ENCODE results near the gene IQCN.

Gene IQCN

GRCh38 chr19:18225702-18226468 is 48.4 kb downstream of the IQCN start, which contains the start of gene PDE4C:
PDE4C (minus strand) TSS chr19:18226438; CDS start chr19:18226415, 23 bp downstream.
- TF ChIP-seq TAF1 (IDR thresholded peaks at IDR 0.05; ENCODE audit: borderline replicate concordance, low read depth, low read length) (no peak), POLR2A (IDR thresholded peaks at IDR 0.05; ENCODE audit: low read depth, low read length) (no peak), POLR2AphosphoS5 (IDR thresholded peaks at IDR 0.05; ENCODE audit: low read depth, low read length) (no peak)
- FAIRE-seq: peak; percentile 68
- no peak for DNase-seq (ENCODE audit: insufficient read length)

GRCh38 chr19:18225355-18225701 is 48.9 kb downstream of the IQCN start:
- DNase-seq (ENCODE audit: insufficient read length): no peak
- TF ChIP-seq POLR2A (IDR thresholded peaks at IDR 0.05; ENCODE audit: low read depth, low read length): no peak
- no peak for TF ChIP-seq POLR2AphosphoS5 (IDR thresholded peaks at IDR 0.05; ENCODE audit: low read depth, low read length)
- TF ChIP-seq TAF1 (IDR thresholded peaks at IDR 0.05; ENCODE audit: borderline replicate concordance, low read depth, low read length): no peak
- no peak for FAIRE-seq

GRCh38 chr19:18224525-18225354 is 49.5 kb downstream of the IQCN start:
- FAIRE-seq (peak; percentile 100), DNase-seq (ENCODE audit: insufficient read length) (peak; percentile 94)
- no peak for TF ChIP-seq POLR2AphosphoS5 (IDR thresholded peaks at IDR 0.05; ENCODE audit: low read depth, low read length)
- TF ChIP-seq POLR2A (IDR thresholded peaks at IDR 0.05; ENCODE audit: low read depth, low read length): no peak
- no peak for TF ChIP-seq TAF1 (IDR thresholded peaks at IDR 0.05; ENCODE audit: borderline replicate concordance, low read depth, low read length)

GRCh38 chr19:18223860-18224524 is 50.3 kb downstream of the IQCN start:
- DNase-seq (ENCODE audit: insufficient read length): no peak
- peak; percentile 21 for FAIRE-seq
- TF ChIP-seq POLR2A (IDR thresholded peaks at IDR 0.05; ENCODE audit: low read depth, low read length) (no peak), TAF1 (IDR thresholded peaks at IDR 0.05; ENCODE audit: borderline replicate concordance, low read depth, low read length) (no peak), POLR2AphosphoS5 (IDR thresholded peaks at IDR 0.05; ENCODE audit: low read depth, low read length) (no peak)

GRCh38 chr19:18221815-18222725 is 52.2 kb downstream of the IQCN start:
- DNase-seq (ENCODE audit: insufficient read length) (no peak), FAIRE-seq (no peak)
- no peak for TF ChIP-seq POLR2A (IDR thresholded peaks at IDR 0.05; ENCODE audit: low read depth, low read length)
- no peak for TF ChIP-seq TAF1 (IDR thresholded peaks at IDR 0.05; ENCODE audit: borderline replicate concordance, low read depth, low read length)

DNA sequence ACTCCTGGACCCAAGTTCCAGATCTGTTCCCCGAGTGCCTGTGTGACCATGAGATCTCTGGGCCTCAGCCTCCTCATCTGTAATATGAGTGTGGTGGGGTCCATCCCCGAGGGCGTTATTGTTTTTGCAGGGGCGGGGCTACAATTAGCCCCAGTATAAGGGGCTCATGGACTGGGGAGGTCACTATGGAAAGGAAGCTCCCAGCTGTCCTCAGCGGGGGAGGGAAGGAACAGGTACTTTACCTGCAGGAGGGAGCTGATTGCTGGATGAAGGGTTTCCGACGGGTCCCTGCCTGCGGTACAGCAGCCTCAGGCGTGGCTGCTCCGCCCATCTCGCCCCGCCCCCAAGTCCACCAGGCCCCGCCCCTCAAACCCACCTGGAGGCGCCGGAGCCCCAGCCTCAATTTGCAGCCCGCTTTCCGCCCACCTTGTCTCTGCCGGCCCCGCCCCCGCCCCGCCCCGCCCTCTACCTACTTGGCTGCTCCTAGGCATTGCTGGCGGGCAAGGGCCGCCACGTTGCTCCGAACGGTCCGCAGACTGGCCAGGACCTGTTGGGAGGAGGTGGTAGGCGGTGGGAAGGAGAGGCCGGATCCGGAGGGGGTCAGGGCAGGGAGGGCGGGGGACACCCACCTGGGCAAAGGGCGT is 53.5 kb downstream of the IQCN start:
- DNase-seq (ENCODE audit: insufficient read length): no peak
- no peak for FAIRE-seq
- TF ChIP-seq POLR2AphosphoS5 (IDR thresholded peaks at IDR 0.05; ENCODE audit: low read depth, low read length): no peak
- TF ChIP-seq POLR2A (IDR thresholded peaks at IDR 0.05; ENCODE audit: low read depth, low read length): no peak
- no peak for TF ChIP-seq TAF1 (IDR thresholded peaks at IDR 0.05; ENCODE audit: borderline replicate concordance, low read depth, low read length)

DNA sequence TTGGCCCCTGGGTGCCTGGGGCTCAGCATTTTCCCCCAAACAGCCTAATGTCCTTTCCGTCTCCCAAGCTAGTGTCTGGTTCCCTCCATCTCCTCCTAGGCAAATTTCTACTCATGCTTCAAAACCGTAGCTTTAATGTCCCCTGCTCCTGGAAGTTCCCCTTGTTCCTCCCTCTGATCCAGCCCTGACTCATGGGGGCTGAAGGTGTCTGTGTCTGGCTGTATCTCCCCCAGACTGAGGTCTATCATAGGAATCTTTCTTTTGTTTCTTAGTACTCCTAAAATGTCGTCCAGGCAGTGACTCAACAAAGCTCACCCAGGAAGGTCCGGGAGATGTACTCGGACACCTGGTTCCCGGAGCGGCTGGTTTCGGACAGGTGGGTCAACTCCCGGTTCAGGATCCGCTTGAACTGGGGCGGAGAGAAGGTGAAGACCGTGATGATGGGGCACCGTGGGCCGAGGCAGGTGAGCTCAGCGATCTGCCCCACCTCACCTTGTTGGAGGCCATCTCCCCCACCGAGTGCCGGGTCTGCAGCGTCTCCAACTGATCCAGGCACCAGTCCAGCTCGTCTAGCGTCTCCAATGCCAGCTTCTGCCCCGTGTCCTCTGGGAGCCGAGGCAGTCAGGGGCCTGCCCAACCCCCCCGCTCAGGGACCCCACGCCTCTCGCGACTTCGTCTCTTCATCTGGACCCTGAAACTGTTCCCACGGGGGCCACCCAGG is 54.2 kb downstream of the IQCN start:
- TF ChIP-seq POLR2A (IDR thresholded peaks at IDR 0.05; ENCODE audit: low read depth, low read length) (no peak), TAF1 (IDR thresholded peaks at IDR 0.05; ENCODE audit: borderline replicate concordance, low read depth, low read length) (no peak), POLR2AphosphoS5 (IDR thresholded peaks at IDR 0.05; ENCODE audit: low read depth, low read length) (no peak)
- FAIRE-seq: no peak
- no peak for DNase-seq (ENCODE audit: insufficient read length)

GRCh38 chr19:18218600-18218999 is 55.7 kb downstream of the IQCN start:
- no peak for DNase-seq (ENCODE audit: insufficient read length)
- FAIRE-seq: no peak
- TF ChIP-seq TAF1 (IDR thresholded peaks at IDR 0.05; ENCODE audit: borderline replicate concordance, low read depth, low read length) (no peak), POLR2A (IDR thresholded peaks at IDR 0.05; ENCODE audit: low read depth, low read length) (no peak), POLR2AphosphoS5 (IDR thresholded peaks at IDR 0.05; ENCODE audit: low read depth, low read length) (no peak)

DNA sequence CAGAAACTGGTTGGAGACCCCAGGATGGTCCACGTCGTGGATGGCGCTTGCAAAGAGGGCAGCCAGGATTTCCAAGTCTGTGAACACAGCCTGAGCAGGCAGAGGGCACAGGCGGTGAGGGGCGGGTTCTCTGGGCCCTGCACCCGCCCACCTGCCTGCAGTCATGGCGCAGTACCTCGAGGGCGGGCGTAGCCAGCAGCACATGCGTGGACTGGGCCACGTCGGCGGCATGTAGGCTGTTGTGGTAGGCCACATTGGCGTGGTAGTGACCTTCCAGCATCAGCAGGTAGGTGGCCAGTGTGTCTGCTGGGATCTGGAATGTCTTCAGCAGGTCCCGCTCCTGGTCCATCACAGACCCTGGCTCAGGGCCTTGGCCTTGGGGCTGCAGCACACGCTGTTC is 56.1 kb downstream of the IQCN start:
- TF ChIP-seq TAF1 (IDR thresholded peaks at IDR 0.05; ENCODE audit: borderline replicate concordance, low read depth, low read length): no peak
- TF ChIP-seq POLR2AphosphoS5 (IDR thresholded peaks at IDR 0.05; ENCODE audit: low read depth, low read length): no peak
- no peak for TF ChIP-seq POLR2A (IDR thresholded peaks at IDR 0.05; ENCODE audit: low read depth, low read length)
- no peak for FAIRE-seq
- no peak for DNase-seq (ENCODE audit: insufficient read length)

GRCh38 chr19:18216789-18217188 is 57.5 kb downstream of the IQCN start:
- DNase-seq (ENCODE audit: insufficient read length) (no peak), FAIRE-seq (no peak)
- no peak for TF ChIP-seq POLR2AphosphoS5 (IDR thresholded peaks at IDR 0.05; ENCODE audit: low read depth, low read length)
- no peak for TF ChIP-seq TAF1 (IDR thresholded peaks at IDR 0.05; ENCODE audit: borderline replicate concordance, low read depth, low read length)
- no peak for TF ChIP-seq POLR2A (IDR thresholded peaks at IDR 0.05; ENCODE audit: low read depth, low read length)

Data from GM12892 (cell line).